Measurements from ENCODE around the gene SCUBE3.

- TF ChIP-seq EZH2 (IDR thresholded peaks at IDR 0.05) (no peak), POLR2AphosphoS5 (IDR thresholded peaks at IDR 0.05; ENCODE audit: borderline replicate concordance, low read depth, low read length) (no peak)
Measured at GRCh38 chr6:35291491-35291890, 77.7 kb downstream of the SCUBE3 start.

Measured in SK-N-MC (cell line).